ENCODE data around the gene PSMD8.

GRCh38 chr19:38402967-38403674 lies 28.8 kb downstream of the PSMD8 start, which contains the start of gene FAM98C:
- TF ChIP-seq CTCF (IDR thresholded peaks at IDR 0.05), result peak; percentile 97 to 100 (median 98)
- TF ChIP-seq POLR2A (IDR thresholded peaks at IDR 0.05), result peak; percentile 41 to 68 (median 66)

Measured in body of pancreas (tissue), 4 donors.